Measurements from ENCODE around the gene FOXF1. TPM values are rescaled to one million over a fixed set of nuclear protein-coding genes. Genes with fewer than 3 reads are reported as not detected.

Gene FOXF1
- total RNA-seq, 1 experiment from 2014 or later = not detected

- Histone ChIP-seq H3K79me2 (ENCODE audit: low read length) (no peaks in the 10 kb centered on the region), H3K9ac (ENCODE audit: low read length) (no peak overlapping the region), H3K4me1 (ENCODE audit: insufficient read depth, low read length) (no peaks in the 10 kb centered on the region), H3K9me3 (ENCODE audit: low read length) (no peaks in the 10 kb centered on the region), H3K36me3 (ENCODE audit: low read depth, low read length) (no peaks in the 10 kb centered on the region), H3K27me3 (ENCODE audit: low read length) (peaks cover 77% of the 10 kb centered on the region), H4K20me1 (ENCODE audit: low read length) (no peaks in the 10 kb centered on the region), H3K4me2 (ENCODE audit: low read length) (no peak overlapping the region), H3F3A (ENCODE audit: low read length, unreplicated experiment) (no peaks in the 10 kb centered on the region), H3K9me2 (replicated peaks; ENCODE audit: low read length) (no peaks in the 10 kb centered on the region), H3K27ac (ENCODE audit: low read length) (no peak overlapping the region), H3K4me3 (ENCODE audit: low read length) (no peak overlapping the region), H2AFZ (ENCODE audit: low read length) (no peak overlapping the region)
- TF ChIP-seq CTCF (conservative IDR thresholded peaks at IDR 0.05; ENCODE audit: low read depth, low read length) = no peak
- no peak for TF ChIP-seq EZH2 (IDR thresholded peaks at IDR 0.05; ENCODE audit: low read length, unreplicated experiment)
- no peak for DNase-seq
- no peak for ATAC-seq
- intact Hi-C loops (cut with micrococcal nuclease) = no loop called here
- CTCF ChIA-PET = interaction anchor here (0.6 kb wide), 1 partner anchor 599 kb away, joined by 3 read pairs; no protein-coding TSS in a partner anchor
- POLR2A ChIA-PET (ENCODE audit: unreplicated experiment) = no interaction called here
- no TSS peak for BruUV-seq (replicated peaks)
Measured at GRCh38 chr16:86477642-86478041, 32.7 kb upstream of the FOXF1 start.

- Histone ChIP-seq H3K4me3 (ENCODE audit: low read length) (no peak overlapping the region), H3K4me1 (ENCODE audit: insufficient read depth, low read length) (no peaks in the 10 kb centered on the region), H3K36me3 (ENCODE audit: low read depth, low read length) (no peaks in the 10 kb centered on the region), H3F3A (ENCODE audit: low read length, unreplicated experiment) (no peaks in the 10 kb centered on the region), H3K27me3 (ENCODE audit: low read length) (peaks cover 69% of the 10 kb centered on the region), H3K9me2 (replicated peaks; ENCODE audit: low read length) (no peaks in the 10 kb centered on the region), H3K27ac (ENCODE audit: low read length) (no peak overlapping the region), H4K20me1 (ENCODE audit: low read length) (no peaks in the 10 kb centered on the region), H3K79me2 (ENCODE audit: low read length) (no peaks in the 10 kb centered on the region), H3K9ac (ENCODE audit: low read length) (no peak overlapping the region), H2AFZ (ENCODE audit: low read length) (no peak overlapping the region), H3K4me2 (ENCODE audit: low read length) (no peak overlapping the region), H3K9me3 (ENCODE audit: low read length) (no peaks in the 10 kb centered on the region)
- POLR2A ChIA-PET (ENCODE audit: unreplicated experiment) = no interaction called here
- TF ChIP-seq CTCF (conservative IDR thresholded peaks at IDR 0.05; ENCODE audit: low read depth, low read length) (no peak), EZH2 (IDR thresholded peaks at IDR 0.05; ENCODE audit: low read length, unreplicated experiment) (no peak), EZH2phosphoT487 (IDR thresholded peaks at IDR 0.05; ENCODE audit: borderline replicate concordance, low read length) (no peak)
- no peak for ATAC-seq
- no peak for DNase-seq
- CTCF ChIA-PET = no interaction called here
- BruUV-seq (replicated peaks) = no TSS peak
- intact Hi-C loops (cut with micrococcal nuclease) = no loop called here
Measured at GRCh38 chr16:86478779-86479178, 31.5 kb upstream of the FOXF1 start.

- Histone ChIP-seq H3K27ac (ENCODE audit: low read length) (no peak overlapping the region), H3K4me1 (ENCODE audit: insufficient read depth, low read length) (no peaks in the 10 kb centered on the region), H3F3A (ENCODE audit: low read length, unreplicated experiment) (no peaks in the 10 kb centered on the region), H3K27me3 (ENCODE audit: low read length) (peaks cover 66% of the 10 kb centered on the region), H3K9me3 (ENCODE audit: low read length) (no peaks in the 10 kb centered on the region), H3K4me3 (ENCODE audit: low read length) (no peak overlapping the region), H3K9ac (ENCODE audit: low read length) (no peak overlapping the region), H3K36me3 (ENCODE audit: low read depth, low read length) (no peaks in the 10 kb centered on the region), H2AFZ (ENCODE audit: low read length) (no peak overlapping the region), H3K9me2 (replicated peaks; ENCODE audit: low read length) (no peaks in the 10 kb centered on the region), H3K79me2 (ENCODE audit: low read length) (no peaks in the 10 kb centered on the region), H3K4me2 (ENCODE audit: low read length) (no peak overlapping the region), H4K20me1 (ENCODE audit: low read length) (no peaks in the 10 kb centered on the region)
- no peak for DNase-seq
- ATAC-seq = no peak
- intact Hi-C loops (cut with micrococcal nuclease) = no loop called here
- TF ChIP-seq EZH2 (IDR thresholded peaks at IDR 0.05; ENCODE audit: low read length, unreplicated experiment) = no peak
- no peak for TF ChIP-seq CTCF (conservative IDR thresholded peaks at IDR 0.05; ENCODE audit: low read depth, low read length)
- TF ChIP-seq EZH2phosphoT487 (IDR thresholded peaks at IDR 0.05; ENCODE audit: borderline replicate concordance, low read length) = no peak
- ChIA-PET CTCF (no interaction called here), POLR2A (ENCODE audit: unreplicated experiment) (no interaction called here)
- BruUV-seq (replicated peaks) = no TSS peak
Measured at GRCh38 chr16:86479419-86479818, 30.9 kb upstream of the FOXF1 start.
